CD4-positive, alpha-beta T cell (primary cell): ENCODE results near the gene KCNJ6. TPM values are rescaled to one million over a fixed set of nuclear protein-coding genes. Genes with fewer than 3 reads are reported as not detected.

Experiments
- ATAC-seq: fragments of 200-7000 bp; cut with Tn5 transposase; one replicate; pipeline ENCODE4 v1.10.0; 2022; ENCODE audit warnings: mild to moderate bottlenecking; ENCODE audit not compliant: poor library complexity
- CTCF ChIA-PET: fragments of 350-600 bp; sonication (Branson Sonifier 250); formaldehyde crosslinking; loops from one replicate; lab custom pipeline; 2021; ENCODE audit warnings: antibody characterized with exemption, inconsistent platforms; lab: Charles Lee
- POLR2A ChIA-PET: fragments of 350-600 bp; sonication (Branson Sonifier 250); formaldehyde crosslinking; loops from one replicate; lab custom pipeline; 2021; ENCODE audit warnings: antibody characterized with exemption, inconsistent platforms; lab: Charles Lee
- DNase-seq, 14 experiments: peaks; one replicate each; pipeline ENCODE4 v3.0.0-alpha.2; 2013 to 2020; ENCODE audit warnings: mixed read lengths in 2 of 14
- H3K27ac ChIP-seq, 2 donors: one replicate each; pipeline versions ENCODE4 v1.5.1 to v1.7.0; 2013; ENCODE audit warnings: low read length in 2 of 2, low read depth in 1 of 2, mild to moderate bottlenecking in 1 of 2
- H3K27me3 ChIP-seq, 2 experiments: 1 replicate in 1 of 2; 2 replicates in 1 of 2; pipeline versions ENCODE4 v1.6.1 to v1.7.0; 2013; ENCODE audit warnings: low read length in 2 of 2, control low read depth in 1 of 2, mild to moderate bottlenecking in 1 of 2, moderate library complexity in 1 of 2; ENCODE audit not compliant: insufficient read depth in 2 of 2, control insufficient read depth in 1 of 2
- H3K36me3 ChIP-seq: one replicate; pipeline ENCODE4 v1.6.1; 2013; ENCODE audit warnings: low read length, control low read depth; ENCODE audit not compliant: insufficient read depth
- H3K4me1 ChIP-seq: one replicate; pipeline ENCODE4 v1.6.1; 2013; ENCODE audit warnings: low read length, control low read depth; ENCODE audit not compliant: insufficient read depth
- H3K4me3 ChIP-seq: one replicate; pipeline ENCODE4 v1.5.1; 2013; ENCODE audit warnings: mild to moderate bottlenecking, low read length, moderate library complexity
- H3K9me3 ChIP-seq, 2 experiments: 1 replicate in 1 of 2; 2 replicates in 1 of 2; pipeline versions ENCODE4 v1.6.1 to v1.7.0; 2013; ENCODE audit warnings: low read length in 2 of 2, mild to moderate bottlenecking in 2 of 2, control low read depth in 1 of 2, moderate library complexity in 1 of 2; ENCODE audit not compliant: control insufficient read depth in 1 of 2, insufficient read depth in 1 of 2
- H3K27ac Mint-ChIP-seq: one replicate; pipeline ENCODE4 v1.8.0; 2020; ENCODE audit warnings: mixed read lengths
- H3K27me3 Mint-ChIP-seq: one replicate; pipeline ENCODE4 v1.8.0; 2021; ENCODE audit warnings: mixed read lengths
- H3K36me3 Mint-ChIP-seq: one replicate; pipeline ENCODE4 v1.8.0; 2021; ENCODE audit warnings: low read depth, mixed read lengths
- H3K4me1 Mint-ChIP-seq: one replicate; pipeline ENCODE4 v1.8.0; 2021; ENCODE audit warnings: low read depth, mixed read lengths
- H3K4me3 Mint-ChIP-seq: one replicate; pipeline ENCODE4 v1.8.0; 2020; ENCODE audit warnings: mild to moderate bottlenecking, mixed read lengths
- H3K9me3 Mint-ChIP-seq: one replicate; pipeline ENCODE4 v1.8.0; 2020; ENCODE audit warnings: mixed read lengths
- CTCF ChIP-seq: fragments of 200-600 bp; IDR thresholded peaks from one replicate; pipeline ENCODE4 v1.8.0; 2022; ENCODE audit warnings: antibody characterized with exemption, mild to moderate bottlenecking
- intact Hi-C, 2 experiments: fragments of 100-400 bp; cut with DNase I in 1 of 2; cut with micrococcal nuclease in 1 of 2; formaldehyde crosslinking; loops; one replicate each; pipeline versions ENCODE4 v1.15.1 to v1.9.0; 2023 to 2025; cut with DNase I, micrococcal nuclease
- total RNA-seq, 174 experiments: library from RNA in 2 of 174; stranded (reverse) in 2 of 174; gene quantifications; one replicate each; pipeline ENCODE4 v1.2.3 and lab custom pipeline; 2021 to 2026

KCNJ6 gene
- total RNA-seq, 2 experiments from 2014 or later: not detected

GRCh38 chr21:37771181-37771580 is 145.1 kb downstream of the KCNJ6 start:
- ATAC-seq (no peak), DNase-seq (no peak)
- CTCF ChIA-PET: no interaction called here
- Histone ChIP-seq H3K4me1 (no peaks in the 10 kb centered on the region), H3K27ac (no peak overlapping the region), H3K4me3 (no peak overlapping the region), H3K36me3 (no peaks in the 10 kb centered on the region), H3K9me3 (no peaks in the 10 kb centered on the region), H3K27me3 (no peaks in the 10 kb centered on the region)
- Mint-ChIP-seq H3K4me3 (no peak overlapping the region), H3K4me1 (no peaks in the 10 kb centered on the region), H3K27ac (no peak overlapping the region), H3K9me3 (no peaks in the 10 kb centered on the region), H3K36me3 (no peaks in the 10 kb centered on the region), H3K27me3 (peaks cover 18% of the 10 kb centered on the region)
- no peak for TF ChIP-seq CTCF
- intact Hi-C loops: no loop called here
- POLR2A ChIA-PET: no interaction called here

GRCh38 chr21:37770461-37770860 is 145.8 kb downstream of the KCNJ6 start:
- ATAC-seq: no peak
- peaks cover 18% of the 10 kb centered on the region for H3K27me3 Mint-ChIP-seq
- Histone ChIP-seq H3K4me1 (no peaks in the 10 kb centered on the region), H3K27ac (no peak overlapping the region), H3K27me3 (no peaks in the 10 kb centered on the region), H3K9me3 (no peaks in the 10 kb centered on the region), H3K4me3 (no peak overlapping the region), H3K36me3 (no peaks in the 10 kb centered on the region)
- no peaks in the 10 kb centered on the region for H3K9me3 Mint-ChIP-seq
- POLR2A ChIA-PET: no interaction called here
- H3K4me1 Mint-ChIP-seq: no peaks in the 10 kb centered on the region
- H3K36me3 Mint-ChIP-seq: no peaks in the 10 kb centered on the region
- H3K4me3 Mint-ChIP-seq: no peak overlapping the region
- no peak for TF ChIP-seq CTCF
- DNase-seq: no peak
- intact Hi-C loops: no loop called here
- CTCF ChIA-PET: no interaction called here
- H3K27ac Mint-ChIP-seq: no peak overlapping the region

- intact Hi-C loops: no loop called here
- DNase-seq (no peak), ATAC-seq (no peak)
- no peaks in the 10 kb centered on the region for H3K4me1 Mint-ChIP-seq
- ChIA-PET POLR2A (no interaction called here), CTCF (no interaction called here)
- H3K27me3 Mint-ChIP-seq: peaks cover 18% of the 10 kb centered on the region
- Histone ChIP-seq H3K36me3 (no peaks in the 10 kb centered on the region), H3K4me3 (no peak overlapping the region), H3K4me1 (no peaks in the 10 kb centered on the region), H3K9me3 (no peaks in the 10 kb centered on the region), H3K27me3 (no peaks in the 10 kb centered on the region), H3K27ac (no peak overlapping the region)
- H3K9me3 Mint-ChIP-seq: no peaks in the 10 kb centered on the region
- H3K27ac Mint-ChIP-seq: no peak overlapping the region
- no peak overlapping the region for H3K4me3 Mint-ChIP-seq
- no peaks in the 10 kb centered on the region for H3K36me3 Mint-ChIP-seq
- TF ChIP-seq CTCF: no peak
These were observed 146.6 kb downstream of the KCNJ6 start for GRCh38 chr21:37769656-37770055.
